WI38 (cell line): Measurements from ENCODE around the gene BCAS3.

Experiments
- H3K4me3 ChIP-seq: 2 replicates; pipeline ENCODE4 v1.5.1; 2011; ENCODE audit warnings: low read depth, mild to moderate bottlenecking, control low read depth, low read length
- TF ChIP-seq, protein P1 (sequence below): IDR thresholded peaks from 2 replicates; pipeline ENCODE4 v1.5.1; 2012; ENCODE audit warnings: low read depth, mild to moderate bottlenecking, control low read depth, low read length

BCAS3 gene

DNA sequence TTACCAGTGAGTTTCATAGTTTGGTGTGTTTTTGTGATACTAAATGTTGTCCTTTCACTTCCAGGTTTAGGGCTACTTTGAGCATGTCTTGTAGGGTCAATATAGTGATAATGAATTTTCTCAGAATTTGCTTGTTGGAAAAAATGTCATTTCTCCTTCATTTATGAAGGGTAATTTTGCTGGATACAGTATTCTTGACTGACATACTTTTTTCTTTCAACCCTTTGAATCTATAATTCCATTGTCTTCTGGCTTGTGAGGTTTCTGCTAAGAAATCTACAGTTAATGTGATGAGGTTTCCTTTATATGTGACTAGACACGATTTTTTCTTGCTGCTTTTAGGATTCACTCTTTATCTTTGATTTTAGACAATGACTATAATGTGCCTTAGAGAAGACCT lies 219.3 kb downstream of the BCAS3 start:
- TF ChIP-seq, protein P1, sequence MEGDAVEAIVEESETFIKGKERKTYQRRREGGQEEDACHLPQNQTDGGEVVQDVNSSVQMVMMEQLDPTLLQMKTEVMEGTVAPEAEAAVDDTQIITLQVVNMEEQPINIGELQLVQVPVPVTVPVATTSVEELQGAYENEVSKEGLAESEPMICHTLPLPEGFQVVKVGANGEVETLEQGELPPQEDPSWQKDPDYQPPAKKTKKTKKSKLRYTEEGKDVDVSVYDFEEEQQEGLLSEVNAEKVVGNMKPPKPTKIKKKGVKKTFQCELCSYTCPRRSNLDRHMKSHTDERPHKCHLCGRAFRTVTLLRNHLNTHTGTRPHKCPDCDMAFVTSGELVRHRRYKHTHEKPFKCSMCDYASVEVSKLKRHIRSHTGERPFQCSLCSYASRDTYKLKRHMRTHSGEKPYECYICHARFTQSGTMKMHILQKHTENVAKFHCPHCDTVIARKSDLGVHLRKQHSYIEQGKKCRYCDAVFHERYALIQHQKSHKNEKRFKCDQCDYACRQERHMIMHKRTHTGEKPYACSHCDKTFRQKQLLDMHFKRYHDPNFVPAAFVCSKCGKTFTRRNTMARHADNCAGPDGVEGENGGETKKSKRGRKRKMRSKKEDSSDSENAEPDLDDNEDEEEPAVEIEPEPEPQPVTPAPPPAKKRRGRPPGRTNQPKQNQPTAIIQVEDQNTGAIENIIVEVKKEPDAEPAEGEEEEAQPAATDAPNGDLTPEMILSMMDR, result no peak
- no peak overlapping the region for H3K4me3 ChIP-seq

DNA sequence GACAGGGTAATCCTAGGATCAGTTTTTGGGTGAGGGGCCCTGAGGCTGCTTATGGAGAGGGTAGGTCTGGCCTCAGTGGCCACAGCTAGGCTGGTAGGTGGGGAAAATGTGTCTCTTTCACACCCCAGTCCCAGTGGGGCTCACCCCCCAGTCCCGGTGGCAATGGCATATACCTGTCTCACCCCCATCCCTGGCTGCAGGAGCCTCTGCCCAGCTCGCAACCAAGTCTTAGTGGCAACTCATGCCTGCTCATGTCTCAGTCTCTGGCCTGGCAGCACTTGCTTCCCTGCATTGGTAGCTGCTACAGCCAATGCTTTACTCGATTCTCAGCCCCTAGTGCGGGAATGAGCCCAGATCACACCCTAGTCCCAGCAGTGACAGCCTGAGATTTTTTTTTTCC lies 221.5 kb downstream of the BCAS3 start:
- no peak overlapping the region for H3K4me3 ChIP-seq
- TF ChIP-seq, protein P1, result no peak

DNA sequence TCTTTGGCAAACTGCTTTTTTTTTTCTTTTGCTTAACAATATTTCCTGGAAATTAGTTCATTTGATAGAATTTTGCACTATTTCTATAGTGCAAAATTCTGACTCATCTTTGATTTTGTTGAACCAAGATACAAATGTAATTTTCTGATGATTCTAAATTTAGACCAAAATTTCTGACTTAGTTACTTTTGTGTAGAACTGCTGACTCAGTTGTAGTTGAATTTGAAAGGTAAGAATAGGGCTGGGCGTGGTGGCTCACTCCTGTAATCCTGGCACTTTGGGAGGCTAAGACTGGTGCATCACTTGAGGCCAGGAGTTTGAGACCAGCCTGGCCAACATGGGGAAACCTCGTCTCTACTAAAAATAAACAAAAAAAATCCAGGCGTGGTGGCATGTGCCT lies 223.0 kb downstream of the BCAS3 start:
- TF ChIP-seq, protein P1, result no peak
- H3K4me3 ChIP-seq, result no peak overlapping the region

DNA sequence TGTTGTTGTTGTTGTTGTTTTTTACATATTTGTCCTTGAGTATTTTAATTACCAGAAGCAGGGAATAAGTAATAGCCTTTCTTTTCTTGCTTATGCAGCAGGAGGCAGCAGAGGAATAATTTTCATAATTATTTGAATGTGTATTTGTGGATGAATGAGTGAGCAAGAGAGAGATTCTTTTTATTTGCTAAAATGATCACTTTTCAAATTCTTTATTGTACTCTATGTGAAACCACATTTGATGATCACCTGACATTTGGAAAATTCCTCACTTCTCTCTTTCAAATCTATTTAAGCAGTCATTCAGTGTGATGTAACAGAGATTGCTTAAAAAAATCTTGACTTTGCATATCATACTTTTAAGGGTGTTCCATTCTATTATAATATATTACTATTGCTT lies 223.6 kb downstream of the BCAS3 start:
- no peak overlapping the region for H3K4me3 ChIP-seq
- TF ChIP-seq, protein P1, result no peak

DNA sequence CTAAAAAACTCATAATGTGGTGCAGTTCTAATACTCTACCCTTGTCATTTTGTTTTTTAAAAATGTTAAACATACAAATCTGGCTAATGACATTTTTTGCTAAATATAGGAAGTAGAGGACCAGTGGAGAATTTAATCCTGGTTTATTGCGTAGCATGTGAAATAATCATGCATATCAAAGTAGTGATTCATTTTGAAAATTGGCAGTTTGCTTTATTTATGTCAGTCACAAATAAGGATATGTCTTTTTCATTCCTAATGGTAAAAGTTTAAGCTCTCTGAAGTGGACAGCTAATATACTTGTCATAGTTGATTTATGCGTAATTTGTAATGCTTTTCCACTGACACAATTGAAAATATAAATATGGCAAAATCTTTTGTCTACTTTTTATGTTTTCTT lies 224.2 kb downstream of the BCAS3 start:
- TF ChIP-seq, protein P1, result no peak

DNA sequence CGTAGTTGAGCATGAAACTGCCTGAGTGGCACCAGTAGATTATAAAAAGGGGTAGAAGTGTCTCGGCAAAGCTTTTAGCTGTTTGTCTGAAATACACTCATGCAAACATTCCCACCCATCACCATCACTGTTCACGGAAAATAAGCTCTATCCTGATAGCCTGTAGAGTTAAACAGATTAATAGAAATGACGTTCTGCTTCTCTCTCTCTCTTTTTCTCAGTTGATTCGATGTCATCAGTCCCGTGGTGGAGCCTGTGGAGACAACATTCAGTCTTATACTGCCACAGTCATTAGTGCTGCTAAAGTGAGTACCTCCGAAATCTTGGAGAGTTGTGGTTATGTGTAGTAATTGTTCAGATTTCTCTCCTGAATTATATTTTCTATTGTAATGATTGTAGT lies 224.7 kb downstream of the BCAS3 start:
- H3K4me3 ChIP-seq, result peak overlapping the region; percentile 36
- TF ChIP-seq, protein P1, result no peak

More for the DNA sequence above, 224.2 kb downstream of the BCAS3 start:
- peak overlapping the region; percentile 36; the same call in 1 of the 2 replicates for H3K4me3 ChIP-seq

DNA sequence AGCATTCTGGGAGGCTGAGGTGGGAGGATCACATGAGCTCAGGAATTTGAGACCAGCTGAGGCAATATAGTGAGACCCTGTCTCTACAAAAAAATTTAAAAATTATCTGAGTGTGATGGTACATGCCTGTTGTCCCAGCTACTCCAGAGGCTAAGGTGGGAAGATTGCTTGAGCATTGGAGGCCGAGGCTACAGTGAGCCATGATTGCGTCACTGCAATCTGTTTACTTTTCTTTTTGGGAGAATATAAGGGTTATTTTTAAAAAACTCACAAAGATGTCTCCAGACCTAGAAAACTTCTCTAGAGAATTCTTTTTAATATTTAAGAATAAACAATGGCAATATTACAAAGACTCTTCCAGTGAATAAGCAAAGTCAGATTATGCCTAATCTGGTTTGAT lies 226.9 kb downstream of the BCAS3 start:
- TF ChIP-seq, protein P1, result no peak
- no peak overlapping the region for H3K4me3 ChIP-seq
